Prostate gland (tissue), 2 donors: Measurements from ENCODE around the gene BBS2.

Source experiments
- POLR2A ChIP-seq: fragments of 450-650 bp; IDR thresholded peaks from one replicate; pipeline ENCODE4 v1.6.1; 2016; ENCODE audit warnings: antibody characterized with exemption, mild to moderate bottlenecking
- POLR2AphosphoS5 ChIP-seq: sonication (generic); formaldehyde crosslinking; IDR thresholded peaks from one replicate; pipeline ENCODE4 v1.6.1; 2017; ENCODE audit warnings: antibody characterized with exemption
- TF ChIP-seq, protein P1 (sequence below), 4 experiments: fragments of 200-600 bp in 2 of 4; fragments of 450-650 bp in 2 of 4; sonication (generic) in 2 of 4; IDR thresholded peaks; 1 replicate in 3 of 4; 2 replicates in 1 of 4; pipeline ENCODE4 v1.5.1; 2016 to 2019; ENCODE audit warnings: antibody characterized with exemption in 4 of 4, mild to moderate bottlenecking in 2 of 4, moderate library complexity in 2 of 4

DNA sequence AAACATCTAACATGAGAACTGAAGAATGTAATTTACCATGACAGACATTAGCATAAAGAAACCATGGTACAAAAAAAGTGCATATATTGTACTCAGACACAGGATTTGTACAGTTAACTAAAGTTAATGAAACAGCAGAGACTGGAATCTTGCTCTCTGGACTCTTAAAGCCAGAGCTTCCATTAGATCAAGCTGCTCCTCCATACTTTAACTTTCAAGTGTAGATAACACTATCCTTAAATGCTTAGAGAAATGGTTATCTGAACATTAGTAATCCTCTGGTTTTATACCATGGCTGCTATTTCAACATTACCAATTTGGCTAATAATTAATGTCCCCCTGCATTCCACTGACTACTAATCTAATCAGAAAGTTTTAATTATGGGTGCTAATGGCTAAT lies 71.8 kb downstream of the BBS2 start:
- TF ChIP-seq POLR2A (no peak), POLR2AphosphoS5 (no peak)
- TF ChIP-seq, protein P1, sequence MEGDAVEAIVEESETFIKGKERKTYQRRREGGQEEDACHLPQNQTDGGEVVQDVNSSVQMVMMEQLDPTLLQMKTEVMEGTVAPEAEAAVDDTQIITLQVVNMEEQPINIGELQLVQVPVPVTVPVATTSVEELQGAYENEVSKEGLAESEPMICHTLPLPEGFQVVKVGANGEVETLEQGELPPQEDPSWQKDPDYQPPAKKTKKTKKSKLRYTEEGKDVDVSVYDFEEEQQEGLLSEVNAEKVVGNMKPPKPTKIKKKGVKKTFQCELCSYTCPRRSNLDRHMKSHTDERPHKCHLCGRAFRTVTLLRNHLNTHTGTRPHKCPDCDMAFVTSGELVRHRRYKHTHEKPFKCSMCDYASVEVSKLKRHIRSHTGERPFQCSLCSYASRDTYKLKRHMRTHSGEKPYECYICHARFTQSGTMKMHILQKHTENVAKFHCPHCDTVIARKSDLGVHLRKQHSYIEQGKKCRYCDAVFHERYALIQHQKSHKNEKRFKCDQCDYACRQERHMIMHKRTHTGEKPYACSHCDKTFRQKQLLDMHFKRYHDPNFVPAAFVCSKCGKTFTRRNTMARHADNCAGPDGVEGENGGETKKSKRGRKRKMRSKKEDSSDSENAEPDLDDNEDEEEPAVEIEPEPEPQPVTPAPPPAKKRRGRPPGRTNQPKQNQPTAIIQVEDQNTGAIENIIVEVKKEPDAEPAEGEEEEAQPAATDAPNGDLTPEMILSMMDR (IDR thresholded peaks at IDR 0.05), result no peak
